ENCODE measurements around the gene GTF3C2.

The GTF3C2 gene

GRCh38 chr2:27363933-27364332 lies 7.4 kb upstream of the GTF3C2 start:
- H3K4me3 ChIP-seq (replicated peaks; ENCODE audit: insufficient read depth, low read length): no peak overlapping the region
- no peak for DNase-seq (ENCODE audit: low read depth in 1 of 2, low spot score in 1 of 2)
- H3K27me3 ChIP-seq (ENCODE audit: insufficient read depth, poor library complexity, severe bottlenecking): no peaks in the 10 kb centered on the region
- no peak overlapping the region for H3K27ac ChIP-seq (replicated peaks)
- TF ChIP-seq CTCF (IDR thresholded peaks at IDR 0.05; ENCODE audit: insufficient read depth, low read length): no peak
- TF ChIP-seq, protein P1, sequence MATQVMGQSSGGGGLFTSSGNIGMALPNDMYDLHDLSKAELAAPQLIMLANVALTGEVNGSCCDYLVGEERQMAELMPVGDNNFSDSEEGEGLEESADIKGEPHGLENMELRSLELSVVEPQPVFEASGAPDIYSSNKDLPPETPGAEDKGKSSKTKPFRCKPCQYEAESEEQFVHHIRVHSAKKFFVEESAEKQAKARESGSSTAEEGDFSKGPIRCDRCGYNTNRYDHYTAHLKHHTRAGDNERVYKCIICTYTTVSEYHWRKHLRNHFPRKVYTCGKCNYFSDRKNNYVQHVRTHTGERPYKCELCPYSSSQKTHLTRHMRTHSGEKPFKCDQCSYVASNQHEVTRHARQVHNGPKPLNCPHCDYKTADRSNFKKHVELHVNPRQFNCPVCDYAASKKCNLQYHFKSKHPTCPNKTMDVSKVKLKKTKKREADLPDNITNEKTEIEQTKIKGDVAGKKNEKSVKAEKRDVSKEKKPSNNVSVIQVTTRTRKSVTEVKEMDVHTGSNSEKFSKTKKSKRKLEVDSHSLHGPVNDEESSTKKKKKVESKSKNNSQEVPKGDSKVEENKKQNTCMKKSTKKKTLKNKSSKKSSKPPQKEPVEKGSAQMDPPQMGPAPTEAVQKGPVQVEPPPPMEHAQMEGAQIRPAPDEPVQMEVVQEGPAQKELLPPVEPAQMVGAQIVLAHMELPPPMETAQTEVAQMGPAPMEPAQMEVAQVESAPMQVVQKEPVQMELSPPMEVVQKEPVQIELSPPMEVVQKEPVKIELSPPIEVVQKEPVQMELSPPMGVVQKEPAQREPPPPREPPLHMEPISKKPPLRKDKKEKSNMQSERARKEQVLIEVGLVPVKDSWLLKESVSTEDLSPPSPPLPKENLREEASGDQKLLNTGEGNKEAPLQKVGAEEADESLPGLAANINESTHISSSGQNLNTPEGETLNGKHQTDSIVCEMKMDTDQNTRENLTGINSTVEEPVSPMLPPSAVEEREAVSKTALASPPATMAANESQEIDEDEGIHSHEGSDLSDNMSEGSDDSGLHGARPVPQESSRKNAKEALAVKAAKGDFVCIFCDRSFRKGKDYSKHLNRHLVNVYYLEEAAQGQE (IDR thresholded peaks at IDR 0.05; ENCODE audit: insufficient replicate concordance, low read depth): no peak
- no peak for TF ChIP-seq GABPA (IDR thresholded peaks at IDR 0.05; ENCODE audit: low read depth)
- no peak for TF ChIP-seq SPI1 (IDR thresholded peaks at IDR 0.05; ENCODE audit: borderline replicate concordance, low read depth)
- TF ChIP-seq POLR2AphosphoS5 (IDR thresholded peaks at IDR 0.05; ENCODE audit: low read depth): no peak

GRCh38 chr2:27362678-27363420 lies 6.3 kb upstream of the GTF3C2 start:
- no peak for DNase-seq (ENCODE audit: low read depth in 1 of 2, low spot score in 1 of 2)
- no peak overlapping the region for H3K4me3 ChIP-seq (replicated peaks; ENCODE audit: insufficient read depth, low read length)
- no peak overlapping the region for H3K27ac ChIP-seq (replicated peaks)
- no peaks in the 10 kb centered on the region for H3K27me3 ChIP-seq (ENCODE audit: insufficient read depth, poor library complexity, severe bottlenecking)
- 0 out of 2 replicates have a peak, but pooled peaks have one; percentile 36 for TF ChIP-seq POLR2AphosphoS5 (IDR thresholded peaks at IDR 0.05; ENCODE audit: low read depth)
- TF ChIP-seq, protein P1 (IDR thresholded peaks at IDR 0.05; ENCODE audit: insufficient replicate concordance, low read depth): no peak
- no peak for TF ChIP-seq GABPA (IDR thresholded peaks at IDR 0.05; ENCODE audit: low read depth)

DNA sequence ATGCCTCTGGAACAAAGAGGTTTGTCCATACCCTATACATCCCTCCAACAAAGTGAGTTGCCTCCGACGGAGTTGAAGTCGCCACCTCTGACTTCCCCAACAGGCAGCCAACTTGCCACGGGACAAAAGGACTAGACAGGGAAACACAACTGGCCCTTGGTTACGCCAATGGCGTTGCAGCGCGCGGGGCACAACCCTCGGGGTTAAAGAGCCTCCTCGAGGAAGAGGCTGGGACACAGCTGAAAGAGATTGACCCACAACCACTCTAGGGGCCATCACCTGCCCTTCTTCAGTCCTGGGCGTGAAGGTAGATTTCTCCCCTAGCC lies 545 bp downstream of the GTF3C2 start:
- Histone ChIP-seq H3K27me3 (ENCODE audit: insufficient read depth, poor library complexity, severe bottlenecking) (no peaks in the 10 kb centered on the region), H3K4me3 (replicated peaks; ENCODE audit: insufficient read depth, low read length) (peak overlapping the region; percentile 82), H3K27ac (replicated peaks) (peak overlapping the region; percentile 95)
- TF ChIP-seq POLR2AphosphoS5 (IDR thresholded peaks at IDR 0.05; ENCODE audit: low read depth): no peak
- no peak for TF ChIP-seq CTCF (IDR thresholded peaks at IDR 0.05; ENCODE audit: insufficient read depth, low read length)
- TF ChIP-seq, protein P1 (IDR thresholded peaks at IDR 0.05; ENCODE audit: insufficient replicate concordance, low read depth): no peak
- TF ChIP-seq GABPA (IDR thresholded peaks at IDR 0.05; ENCODE audit: low read depth): no peak
- TF ChIP-seq SPI1 (IDR thresholded peaks at IDR 0.05; ENCODE audit: borderline replicate concordance, low read depth): no peak; the same call in 1 of the 2 replicates
- peak in 1 of 2 experiments; percentile 87 for DNase-seq (ENCODE audit: low read depth in 1 of 2, low spot score in 1 of 2)
